Measurements from ENCODE around the gene ANKMY1. TPM values are rescaled to one million over a fixed set of nuclear protein-coding genes. Genes with fewer than 3 reads are reported as not detected.

Gene ANKMY1
- total RNA-seq, 4 donors from 2014 or later, result 13.3 to 40.8 (median 22.0) TPM

DNA sequence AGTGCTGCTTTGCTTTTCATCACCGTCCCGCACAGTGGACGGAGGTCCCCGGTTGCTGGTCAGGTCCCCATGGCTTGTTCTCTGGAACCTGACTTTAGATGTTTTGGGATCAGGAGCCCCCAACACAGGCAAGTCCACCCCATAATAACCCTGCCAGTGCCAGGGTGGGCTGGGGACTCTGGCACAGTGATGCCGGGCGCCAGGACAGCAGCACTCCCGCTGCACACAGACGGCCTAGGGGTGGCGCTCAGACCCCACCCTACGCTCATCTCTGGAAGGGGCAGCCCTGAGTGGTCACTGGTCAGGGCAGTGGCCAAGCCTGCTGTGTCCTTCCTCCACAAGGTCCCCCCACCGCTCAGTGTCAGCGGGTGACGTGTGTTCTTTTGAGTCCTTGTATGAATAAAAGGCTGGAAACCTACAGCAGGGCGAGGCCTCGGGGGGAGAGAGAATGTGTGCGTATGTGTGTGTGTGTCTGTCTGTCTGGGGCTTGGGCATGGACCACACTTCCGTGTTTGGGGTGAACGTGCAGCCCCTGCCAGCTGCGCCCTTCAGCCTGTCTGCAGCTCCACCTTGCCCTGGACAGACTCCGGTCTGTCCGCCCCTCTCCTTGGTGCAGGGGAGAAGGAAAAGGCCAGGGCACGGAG is 90.0 kb downstream of the ANKMY1 start:
- Histone ChIP-seq H3K36me3 (no peaks in the 10 kb centered on the region), H3K9me3 (no peaks in the 10 kb centered on the region), H3K4me3 (no peak overlapping the region), H3K4me1 (no peaks in the 10 kb centered on the region), H3K27me3 (no peaks in the 10 kb centered on the region), H3K27ac (no peak overlapping the region)
- TF ChIP-seq POLR2A (IDR thresholded peaks at IDR 0.05), result no peak
- TF ChIP-seq, protein P1, sequence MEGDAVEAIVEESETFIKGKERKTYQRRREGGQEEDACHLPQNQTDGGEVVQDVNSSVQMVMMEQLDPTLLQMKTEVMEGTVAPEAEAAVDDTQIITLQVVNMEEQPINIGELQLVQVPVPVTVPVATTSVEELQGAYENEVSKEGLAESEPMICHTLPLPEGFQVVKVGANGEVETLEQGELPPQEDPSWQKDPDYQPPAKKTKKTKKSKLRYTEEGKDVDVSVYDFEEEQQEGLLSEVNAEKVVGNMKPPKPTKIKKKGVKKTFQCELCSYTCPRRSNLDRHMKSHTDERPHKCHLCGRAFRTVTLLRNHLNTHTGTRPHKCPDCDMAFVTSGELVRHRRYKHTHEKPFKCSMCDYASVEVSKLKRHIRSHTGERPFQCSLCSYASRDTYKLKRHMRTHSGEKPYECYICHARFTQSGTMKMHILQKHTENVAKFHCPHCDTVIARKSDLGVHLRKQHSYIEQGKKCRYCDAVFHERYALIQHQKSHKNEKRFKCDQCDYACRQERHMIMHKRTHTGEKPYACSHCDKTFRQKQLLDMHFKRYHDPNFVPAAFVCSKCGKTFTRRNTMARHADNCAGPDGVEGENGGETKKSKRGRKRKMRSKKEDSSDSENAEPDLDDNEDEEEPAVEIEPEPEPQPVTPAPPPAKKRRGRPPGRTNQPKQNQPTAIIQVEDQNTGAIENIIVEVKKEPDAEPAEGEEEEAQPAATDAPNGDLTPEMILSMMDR (IDR thresholded peaks at IDR 0.05), result no peak
- intact Hi-C loops (cut with DNase I; ENCODE audit: low total_unique reads), result no loop called here
- DNase-seq, result peak; percentile 13 to 16

GRCh38 chr2:240467149-240467642 is 90.6 kb downstream of the ANKMY1 start:
- Histone ChIP-seq H3K27me3 (no peaks in the 10 kb centered on the region), H3K9me3 (no peaks in the 10 kb centered on the region), H3K36me3 (no peaks in the 10 kb centered on the region), H3K4me3 (no peak overlapping the region), H3K27ac (no peak overlapping the region), H3K4me1 (no peaks in the 10 kb centered on the region)
- peak; percentile 12 to 13 for DNase-seq
- intact Hi-C loops (cut with DNase I; ENCODE audit: low total_unique reads), result no loop called here
- TF ChIP-seq POLR2A (IDR thresholded peaks at IDR 0.05), result no peak
- TF ChIP-seq, protein P1 (IDR thresholded peaks at IDR 0.05), result no peak

DNA sequence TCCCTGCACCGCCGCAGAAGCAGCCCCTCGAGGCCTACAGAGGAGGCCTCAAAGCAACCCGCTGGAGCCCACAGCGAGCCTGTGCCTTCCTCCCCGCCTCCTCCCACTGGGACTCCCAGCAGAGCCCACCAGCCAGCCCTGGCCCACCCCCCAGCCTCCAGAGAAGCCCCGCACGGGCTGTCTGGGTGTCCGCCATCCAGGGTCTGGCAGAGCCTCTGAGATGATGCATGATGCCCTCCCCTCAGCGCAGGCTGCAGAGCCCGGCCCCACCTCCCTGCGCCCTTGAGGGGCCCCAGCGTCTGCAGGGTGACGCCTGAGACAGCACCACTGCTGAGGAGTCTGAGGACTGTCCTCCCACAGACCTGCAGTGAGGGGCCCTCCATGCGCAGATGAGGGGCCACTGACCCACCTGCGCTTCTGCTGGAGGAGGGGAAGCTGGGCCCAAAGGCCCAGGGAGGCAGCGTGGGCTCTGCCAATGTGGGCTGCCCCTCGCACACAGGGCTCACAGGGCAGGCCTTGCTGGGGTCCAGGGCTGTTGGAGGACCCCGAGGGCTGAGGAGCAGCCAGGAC is 91.1 kb downstream of the ANKMY1 start:
- Histone ChIP-seq H3K4me1 (no peaks in the 10 kb centered on the region), H3K36me3 (no peaks in the 10 kb centered on the region), H3K4me3 (no peak overlapping the region), H3K27me3 (no peaks in the 10 kb centered on the region), H3K27ac (no peak overlapping the region), H3K9me3 (no peaks in the 10 kb centered on the region)
- intact Hi-C loops (cut with DNase I; ENCODE audit: low total_unique reads), result no loop called here
- peak; percentile 8 to 15 for DNase-seq
- TF ChIP-seq, protein P1 (IDR thresholded peaks at IDR 0.05), result no peak
- TF ChIP-seq POLR2A (IDR thresholded peaks at IDR 0.05), result no peak

GRCh38 chr2:240465765-240466578 is 91.8 kb downstream of the ANKMY1 start:
- TF ChIP-seq, protein P1 (IDR thresholded peaks at IDR 0.05), result no peak
- TF ChIP-seq POLR2A (IDR thresholded peaks at IDR 0.05), result no peak
- no peak overlapping the region for H3K4me3 ChIP-seq
- H3K27me3 ChIP-seq, result no peaks in the 10 kb centered on the region
- H3K4me1 ChIP-seq, result no peaks in the 10 kb centered on the region
- H3K9me3 ChIP-seq, result no peaks in the 10 kb centered on the region
- intact Hi-C loops (cut with DNase I; ENCODE audit: low total_unique reads), result no loop called here
- no peaks in the 10 kb centered on the region for H3K36me3 ChIP-seq
- H3K27ac ChIP-seq, result no peak overlapping the region
- peak; percentile 15 for DNase-seq
